ENCODE measurements around the gene PLEKHG3. TPM values are rescaled to one million over a fixed set of nuclear protein-coding genes. Genes with fewer than 3 reads are reported as not detected.

The PLEKHG3 gene
- total RNA-seq, 1 donor = 11.2 TPM

DNA sequence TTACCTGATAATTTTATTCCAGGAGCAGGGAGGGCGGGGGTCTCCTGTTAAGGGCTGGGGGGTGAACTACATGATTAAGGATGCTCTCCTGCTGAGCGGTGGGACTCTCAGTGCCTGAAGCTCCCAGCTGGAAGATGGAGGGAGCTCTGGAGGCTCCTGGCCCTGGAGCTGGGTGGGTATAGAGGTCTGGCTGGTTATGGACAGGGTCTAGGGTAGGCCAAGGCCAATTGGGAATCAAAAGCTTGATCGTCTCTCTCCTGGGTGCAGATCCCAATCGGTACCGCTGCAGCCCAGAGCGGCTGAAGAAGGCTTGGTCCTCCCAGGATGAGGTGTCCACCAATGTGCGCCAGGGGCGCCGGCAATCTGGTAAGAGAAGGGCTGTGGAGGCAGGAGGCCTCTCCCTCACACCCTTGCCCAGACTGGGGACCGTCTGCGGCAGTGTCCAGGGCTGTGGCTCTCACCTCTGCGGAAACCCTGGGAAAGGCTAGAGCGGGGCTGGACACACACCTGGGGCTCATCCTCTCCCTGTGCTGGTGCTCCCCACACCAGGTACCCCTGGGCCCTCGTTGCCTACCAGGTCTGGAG is 28.4 kb downstream of the PLEKHG3 start:
- H3K4me3 ChIP-seq (ENCODE audit: low read depth, low read length) = no peak overlapping the region
- DNase-seq (ENCODE audit: low read depth) = no peak
- TF ChIP-seq, protein P1, sequence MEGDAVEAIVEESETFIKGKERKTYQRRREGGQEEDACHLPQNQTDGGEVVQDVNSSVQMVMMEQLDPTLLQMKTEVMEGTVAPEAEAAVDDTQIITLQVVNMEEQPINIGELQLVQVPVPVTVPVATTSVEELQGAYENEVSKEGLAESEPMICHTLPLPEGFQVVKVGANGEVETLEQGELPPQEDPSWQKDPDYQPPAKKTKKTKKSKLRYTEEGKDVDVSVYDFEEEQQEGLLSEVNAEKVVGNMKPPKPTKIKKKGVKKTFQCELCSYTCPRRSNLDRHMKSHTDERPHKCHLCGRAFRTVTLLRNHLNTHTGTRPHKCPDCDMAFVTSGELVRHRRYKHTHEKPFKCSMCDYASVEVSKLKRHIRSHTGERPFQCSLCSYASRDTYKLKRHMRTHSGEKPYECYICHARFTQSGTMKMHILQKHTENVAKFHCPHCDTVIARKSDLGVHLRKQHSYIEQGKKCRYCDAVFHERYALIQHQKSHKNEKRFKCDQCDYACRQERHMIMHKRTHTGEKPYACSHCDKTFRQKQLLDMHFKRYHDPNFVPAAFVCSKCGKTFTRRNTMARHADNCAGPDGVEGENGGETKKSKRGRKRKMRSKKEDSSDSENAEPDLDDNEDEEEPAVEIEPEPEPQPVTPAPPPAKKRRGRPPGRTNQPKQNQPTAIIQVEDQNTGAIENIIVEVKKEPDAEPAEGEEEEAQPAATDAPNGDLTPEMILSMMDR (IDR thresholded peaks at IDR 0.05; ENCODE audit: insufficient read depth, low read depth, low read length) = no peak

- TF ChIP-seq, protein P1 (IDR thresholded peaks at IDR 0.05; ENCODE audit: insufficient read depth, low read depth, low read length) = no peak
- no peak for DNase-seq (ENCODE audit: low read depth)
- H3K4me3 ChIP-seq (ENCODE audit: low read depth, low read length) = no peak overlapping the region
Measured at GRCh38 chr14:64733321-64733720, 29.1 kb downstream of the PLEKHG3 start.

DNA sequence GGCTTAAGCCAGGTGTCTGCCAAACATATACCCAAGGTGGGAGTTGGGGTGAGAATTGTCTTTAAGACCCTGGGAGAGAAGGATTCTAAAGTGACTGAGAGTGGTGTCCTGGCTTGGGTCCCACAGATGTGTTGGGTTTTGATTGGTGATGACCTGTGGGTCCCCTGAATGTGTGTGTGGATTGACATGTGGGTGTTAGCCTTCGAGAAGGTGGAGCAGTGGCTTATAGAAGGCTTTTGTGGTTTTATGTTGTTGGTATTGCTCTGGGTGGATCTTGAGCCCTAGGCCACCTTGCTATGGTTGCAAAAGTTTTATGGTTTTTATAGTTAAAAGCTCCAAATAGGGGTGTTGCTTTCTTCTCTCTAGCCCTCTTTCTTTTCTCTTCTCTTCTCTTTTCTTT is 29.7 kb downstream of the PLEKHG3 start:
- DNase-seq (ENCODE audit: low read depth) = no peak
- H3K4me3 ChIP-seq (ENCODE audit: low read depth, low read length) = no peak overlapping the region
- TF ChIP-seq, protein P1 (IDR thresholded peaks at IDR 0.05; ENCODE audit: insufficient read depth, low read depth, low read length) = no peak

DNA sequence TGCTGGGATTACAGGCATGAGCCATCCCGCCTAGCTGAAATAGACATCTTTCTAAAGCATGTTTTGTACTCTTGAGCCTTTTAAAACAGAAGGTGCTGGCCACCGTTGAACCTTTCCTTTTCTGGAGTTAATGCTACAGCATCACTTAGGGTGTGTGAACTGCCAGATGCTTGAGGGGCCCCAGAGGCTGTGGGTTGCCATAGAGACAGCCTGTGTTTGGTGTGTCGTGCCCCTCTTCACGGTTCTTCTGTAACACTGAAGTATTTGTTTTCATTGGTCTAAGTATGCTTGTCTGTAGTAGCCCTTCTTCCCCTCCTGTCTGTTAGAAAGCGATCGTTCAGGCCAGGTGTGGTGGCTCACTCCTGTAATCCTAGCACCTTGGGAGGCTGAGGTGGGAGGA is 30.8 kb downstream of the PLEKHG3 start:
- no peak overlapping the region for H3K4me3 ChIP-seq (ENCODE audit: low read depth, low read length)
- TF ChIP-seq, protein P1 (IDR thresholded peaks at IDR 0.05; ENCODE audit: insufficient read depth, low read depth, low read length) = no peak
- no peak for DNase-seq (ENCODE audit: low read depth)

GRCh38 chr14:64736271-64737169 is 32.3 kb downstream of the PLEKHG3 start:
- no peak for DNase-seq (ENCODE audit: low read depth)
- no peak overlapping the region for H3K4me3 ChIP-seq (ENCODE audit: low read depth, low read length)
- TF ChIP-seq, protein P1 (IDR thresholded peaks at IDR 0.05; ENCODE audit: insufficient read depth, low read depth, low read length) = no peak

DNA sequence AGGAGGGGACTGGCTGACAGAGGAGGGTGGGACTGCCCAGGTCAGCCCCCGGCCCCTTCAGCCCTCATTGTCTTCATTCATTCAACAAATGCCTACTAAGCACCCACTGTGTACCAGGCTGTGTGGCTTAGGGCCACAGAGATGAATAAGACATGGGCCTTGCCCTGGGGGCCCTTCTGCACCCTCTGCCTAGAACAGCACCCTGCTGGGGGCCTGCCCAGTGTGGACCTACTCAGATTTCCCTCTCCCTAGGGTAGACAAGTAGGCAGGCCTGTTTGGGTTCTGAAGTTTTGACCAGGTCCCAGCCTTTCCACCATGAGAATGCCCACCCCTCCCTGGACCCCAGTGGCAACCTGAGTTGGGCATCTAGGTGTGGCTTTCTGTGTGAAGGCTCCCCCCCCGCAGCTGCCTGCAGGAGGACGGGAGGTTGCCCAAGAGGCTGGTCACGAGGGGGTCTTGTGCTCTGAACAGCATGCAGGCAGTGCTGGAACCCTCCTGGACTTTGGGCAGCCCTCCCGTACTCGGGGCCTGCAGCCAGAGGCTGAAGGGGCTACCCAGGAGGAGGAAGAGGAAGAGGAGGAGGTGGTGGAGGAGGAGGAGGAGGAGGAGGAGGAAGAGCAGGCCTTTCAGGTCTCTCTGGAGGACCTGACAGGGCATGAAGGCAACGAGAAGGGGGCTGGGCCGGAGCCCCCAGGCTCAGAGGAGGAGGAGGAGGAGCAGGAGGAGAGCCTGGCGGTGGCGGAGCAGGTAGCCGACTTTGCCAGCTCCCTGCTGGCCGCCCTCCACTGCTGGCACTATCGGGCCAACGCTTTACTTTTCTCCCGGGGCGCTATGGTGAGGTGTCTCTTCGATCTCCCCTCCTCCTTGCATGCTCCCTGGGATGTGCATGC is 33.4 kb downstream of the PLEKHG3 start:
- no peak overlapping the region for H3K4me3 ChIP-seq (ENCODE audit: low read depth, low read length)
- no peak for DNase-seq (ENCODE audit: low read depth)
- TF ChIP-seq, protein P1 (IDR thresholded peaks at IDR 0.05; ENCODE audit: insufficient read depth, low read depth, low read length) = no peak
